Measurements from ENCODE around the gene RYK.

The RYK gene

GRCh38 chr3:134194247-134194646 lies 56.4 kb downstream of the RYK start:
- no peak for DNase-seq (ENCODE audit: low read depth)
- no peak overlapping the region for H3K4me3 ChIP-seq (ENCODE audit: low read depth, low read length)
- no peak for TF ChIP-seq MAX (IDR thresholded peaks at IDR 0.05; ENCODE audit: low read depth, low read length)
- no peak for TF ChIP-seq CTCF (IDR thresholded peaks at IDR 0.05; ENCODE audit: low read depth, low read length)
- no peak for TF ChIP-seq MYC (IDR thresholded peaks at IDR 0.05; ENCODE audit: low read depth, low read length)
- no peak for TF ChIP-seq POLR2A (IDR thresholded peaks at IDR 0.05; ENCODE audit: extremely low read depth, insufficient read length)

GRCh38 chr3:134190250-134190649 lies 60.4 kb downstream of the RYK start:
- TF ChIP-seq CTCF (IDR thresholded peaks at IDR 0.05; ENCODE audit: low read depth, low read length): no peak
- no peak for TF ChIP-seq POLR2A (IDR thresholded peaks at IDR 0.05; ENCODE audit: extremely low read depth, insufficient read length)
- no peak for TF ChIP-seq MYC (IDR thresholded peaks at IDR 0.05; ENCODE audit: low read depth, low read length)
- no peak for TF ChIP-seq MAX (IDR thresholded peaks at IDR 0.05; ENCODE audit: low read depth, low read length)
- DNase-seq (ENCODE audit: low read depth): no peak
- no peak overlapping the region for H3K4me3 ChIP-seq (ENCODE audit: low read depth, low read length)

- H3K4me3 ChIP-seq (ENCODE audit: low read depth, low read length): no peak overlapping the region
- TF ChIP-seq MYC (IDR thresholded peaks at IDR 0.05; ENCODE audit: low read depth, low read length) (no peak), POLR2A (IDR thresholded peaks at IDR 0.05; ENCODE audit: extremely low read depth, insufficient read length) (no peak), MAX (IDR thresholded peaks at IDR 0.05; ENCODE audit: low read depth, low read length) (no peak), CTCF (IDR thresholded peaks at IDR 0.05; ENCODE audit: low read depth, low read length) (no peak)
- no peak for DNase-seq (ENCODE audit: low read depth)
These were observed 60.8 kb downstream of the RYK start for GRCh38 chr3:134189849-134190248.

- no peak for DNase-seq (ENCODE audit: low read depth)
- no peak overlapping the region for H3K4me3 ChIP-seq (ENCODE audit: low read depth, low read length)
- no peak for TF ChIP-seq CTCF (IDR thresholded peaks at IDR 0.05; ENCODE audit: low read depth, low read length)
- no peak for TF ChIP-seq POLR2A (IDR thresholded peaks at IDR 0.05; ENCODE audit: extremely low read depth, insufficient read length)
- TF ChIP-seq MAX (IDR thresholded peaks at IDR 0.05; ENCODE audit: low read depth, low read length): no peak
- TF ChIP-seq MYC (IDR thresholded peaks at IDR 0.05; ENCODE audit: low read depth, low read length): no peak
These were observed 64.3 kb downstream of the RYK start for GRCh38 chr3:134186391-134186790.

GRCh38 chr3:134180761-134181160 lies 69.9 kb downstream of the RYK start:
- no peak overlapping the region for H3K4me3 ChIP-seq (ENCODE audit: low read depth, low read length)
- no peak for TF ChIP-seq MYC (IDR thresholded peaks at IDR 0.05; ENCODE audit: low read depth, low read length)
- no peak for TF ChIP-seq MAX (IDR thresholded peaks at IDR 0.05; ENCODE audit: low read depth, low read length)
- DNase-seq (ENCODE audit: low read depth): no peak

- no peak for DNase-seq (ENCODE audit: low read depth)
- no peak overlapping the region for H3K4me3 ChIP-seq (ENCODE audit: low read depth, low read length)
These were observed 71.2 kb downstream of the RYK start for GRCh38 chr3:134179508-134179907.

More at GRCh38 chr3:134179508-134179907, 71.2 kb downstream of the RYK start:
- TF ChIP-seq CTCF (IDR thresholded peaks at IDR 0.05; ENCODE audit: low read depth, low read length): no peak
- no peak for TF ChIP-seq MYC (IDR thresholded peaks at IDR 0.05; ENCODE audit: low read depth, low read length)
- TF ChIP-seq MAX (IDR thresholded peaks at IDR 0.05; ENCODE audit: low read depth, low read length): no peak
- TF ChIP-seq POLR2A (IDR thresholded peaks at IDR 0.05; ENCODE audit: extremely low read depth, insufficient read length): no peak

Data from NB4 (cell line).